NCI-H1694 (cell line): ENCODE data around the gene TEX52.
"Not testable (repeated sequence)": the region's sequence is repeated elsewhere in the genome, so short reads cannot be mapped to it uniquely, and the experiment has no call there.

ENCODE experiments used
- DNase-seq: peaks from one replicate; lab custom pipeline; 2025; lab: John Stamatoyannopoulos, UW

The TEX52 gene

GRCh38 chr12:2864198-2864597, 7.4 kb upstream of the TEX52 start:
- no peak for DNase-seq

GRCh38 chr12:2863402-2863801, 6.6 kb upstream of the TEX52 start:
- DNase-seq: not testable (repeated sequence)

GRCh38 chr12:2862876-2863275, 6.0 kb upstream of the TEX52 start:
- no peak for DNase-seq

- DNase-seq: no peak
These were observed 3.3 kb upstream of the TEX52 start for GRCh38 chr12:2860170-2860569.

- DNase-seq: no peak
These were observed 2.1 kb upstream of the TEX52 start for GRCh38 chr12:2858944-2859421.

GRCh38 chr12:2858334-2858733, 1.5 kb upstream of the TEX52 start:
- DNase-seq: no peak

- DNase-seq: no peak
These were observed 737 bp upstream of the TEX52 start for GRCh38 chr12:2857576-2857975.

- no peak for DNase-seq
These were observed 788 bp downstream of the TEX52 start for GRCh38 chr12:2856051-2856450.

DNA sequence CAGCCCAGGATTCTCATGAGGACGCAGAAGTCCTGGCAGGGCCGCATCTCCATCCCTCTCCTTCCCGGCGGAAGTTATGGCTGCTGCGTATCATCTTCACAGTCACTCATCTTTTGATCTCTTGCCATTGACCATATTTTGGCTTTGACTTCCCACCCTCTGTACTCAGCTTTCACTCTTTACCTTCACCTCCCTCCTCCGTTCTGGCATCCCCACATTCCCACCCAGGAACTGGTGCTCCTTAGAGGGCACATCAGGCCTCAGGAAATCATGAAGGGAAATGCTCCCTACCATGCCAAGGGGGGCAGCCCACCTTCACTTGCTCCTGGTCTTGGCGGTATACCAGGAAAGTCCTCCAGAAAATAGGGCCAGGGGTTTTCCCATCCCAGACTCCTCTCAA, 1.3 kb downstream of the TEX52 start:
- no peak for DNase-seq

DNA sequence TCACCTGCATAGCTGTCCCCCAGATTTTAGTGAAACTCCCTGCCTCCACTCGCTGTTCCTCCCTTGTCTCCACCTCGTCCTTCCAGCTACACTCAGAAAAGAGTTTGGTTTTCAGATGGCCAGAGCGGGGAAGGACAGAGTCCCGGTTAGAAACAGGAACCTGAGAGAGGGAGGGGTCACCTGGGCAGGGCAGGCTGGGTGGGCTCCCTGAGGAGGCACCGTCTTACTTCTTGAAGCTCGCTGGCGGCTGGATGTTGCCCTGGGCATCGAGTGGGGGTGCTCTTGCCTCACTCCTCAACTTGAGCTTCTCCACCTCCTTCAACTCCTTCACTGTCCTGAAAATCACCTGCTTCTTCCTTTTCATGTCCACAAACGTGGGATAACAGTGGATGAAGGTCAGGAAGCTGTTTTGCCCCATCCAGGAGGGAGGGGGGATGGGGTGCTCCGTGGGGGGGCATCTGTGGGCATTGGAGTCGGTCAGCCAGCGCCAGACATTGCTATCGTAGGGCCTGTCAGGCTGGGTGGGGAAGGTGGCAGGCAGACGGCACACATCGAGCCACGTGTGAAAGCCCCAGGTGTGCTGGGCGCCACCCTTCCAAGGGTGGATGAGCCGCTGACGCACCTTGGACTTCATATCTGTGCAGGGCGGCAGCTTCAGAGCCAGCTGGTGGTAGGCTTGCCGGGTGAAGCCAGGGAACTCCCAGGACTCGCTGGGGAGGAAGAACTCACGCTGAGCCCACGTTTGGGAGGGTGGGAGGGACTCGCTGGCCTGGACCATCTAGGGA, 2.0 kb downstream of the TEX52 start:
- DNase-seq: no peak

DNA sequence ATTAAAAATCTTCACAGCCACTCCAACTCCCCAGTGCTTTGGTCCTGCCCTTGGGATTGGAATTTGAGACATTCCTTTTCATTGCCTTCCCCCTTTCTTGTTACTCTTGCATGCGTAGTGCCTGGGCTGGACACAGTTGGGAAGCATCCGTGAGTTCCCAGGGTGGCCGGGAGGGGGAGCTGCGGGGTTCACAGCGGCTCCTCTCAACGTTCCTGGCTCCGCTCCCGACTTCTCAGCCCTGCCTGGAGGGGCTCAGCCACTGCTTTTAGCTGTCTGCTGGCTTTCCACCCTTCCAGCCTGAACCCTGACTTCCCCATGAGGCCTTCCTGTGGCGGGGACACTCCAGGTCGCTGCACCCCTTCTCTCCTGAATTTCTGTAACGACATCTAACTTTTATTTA, 3.2 kb downstream of the TEX52 start:
- DNase-seq: peak; percentile 88

GRCh38 chr12:2851931-2852330, 4.9 kb downstream of the TEX52 start:
- DNase-seq: no peak

GRCh38 chr12:2845280-2845679, 11.6 kb downstream of the TEX52 start:
- DNase-seq: no peak

DNA sequence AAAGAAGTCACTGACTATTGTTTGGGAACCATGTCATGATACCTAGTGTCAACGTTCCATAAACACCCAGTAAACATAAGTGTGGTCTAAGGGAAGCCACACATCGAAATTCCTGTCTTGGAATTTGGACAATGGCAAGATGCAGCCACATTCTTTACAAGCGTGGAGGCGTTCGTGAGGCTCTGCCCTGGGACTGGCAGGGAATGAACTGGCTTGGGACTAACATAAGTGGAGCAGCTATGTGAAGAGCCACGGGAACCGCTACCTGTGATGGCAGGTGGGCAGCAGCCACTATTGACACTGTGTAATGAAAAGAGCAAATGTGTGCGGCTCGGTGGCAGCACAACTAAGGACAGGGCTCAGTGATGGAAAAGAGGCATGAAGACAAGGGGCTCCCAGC, 12.1 kb downstream of the TEX52 start:
- DNase-seq: no peak

DNA sequence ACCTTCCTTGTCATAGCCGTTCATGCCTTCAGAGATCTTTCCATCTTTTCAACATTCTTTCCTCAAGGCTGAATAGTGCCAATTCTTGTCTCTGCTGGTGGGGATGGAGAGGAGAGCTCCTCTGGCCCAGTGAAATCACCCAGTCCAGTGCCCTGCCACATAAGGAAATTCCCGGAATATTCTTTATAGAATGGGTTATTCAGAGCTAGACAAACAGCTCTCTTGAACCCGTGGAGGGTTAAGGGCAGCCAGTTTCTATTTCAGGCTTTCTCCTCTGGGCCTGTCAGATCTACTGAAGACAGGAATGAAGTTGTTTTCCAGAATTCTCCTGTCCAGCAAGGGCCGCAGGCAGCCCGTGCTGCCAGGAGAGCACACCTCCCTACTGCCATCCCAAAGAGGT, 13.9 kb downstream of the TEX52 start:
- no peak for DNase-seq

GRCh38 chr12:2841056-2841650, 15.7 kb downstream of the TEX52 start:
- DNase-seq: peak; percentile 70

DNA sequence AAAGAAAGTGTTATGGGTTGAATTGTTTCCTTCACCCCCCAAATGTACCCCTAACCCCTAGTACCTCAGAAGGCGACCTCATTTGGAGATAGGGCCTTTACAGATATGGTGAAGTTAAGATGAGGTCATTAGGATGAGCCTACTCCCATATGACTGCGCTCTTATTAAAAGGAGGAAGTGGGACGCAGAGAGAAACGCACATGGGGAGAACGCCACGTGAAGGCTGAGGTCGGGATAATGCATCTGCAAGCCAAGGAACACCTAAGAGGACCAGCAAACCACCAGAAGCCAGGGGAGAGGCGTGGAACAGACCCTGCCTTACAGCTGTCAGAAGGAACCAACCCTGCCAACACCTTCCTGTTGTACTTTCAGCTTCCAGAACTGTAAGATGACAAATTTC, 20.3 kb downstream of the TEX52 start:
- no peak for DNase-seq

GRCh38 chr12:2835691-2836403, 21.0 kb downstream of the TEX52 start:
- DNase-seq: no peak

GRCh38 chr12:2834581-2835491, 22.0 kb downstream of the TEX52 start, which contains the start of gene NRIP2:
NRIP2 (minus strand) TSS chr12:2835035; CDS start chr12:2834983, 52 bp downstream.
- peak; percentile 70 for DNase-seq

- no peak for DNase-seq
These were observed 23.0 kb downstream of the TEX52 start for GRCh38 chr12:2833810-2834209.

DNA sequence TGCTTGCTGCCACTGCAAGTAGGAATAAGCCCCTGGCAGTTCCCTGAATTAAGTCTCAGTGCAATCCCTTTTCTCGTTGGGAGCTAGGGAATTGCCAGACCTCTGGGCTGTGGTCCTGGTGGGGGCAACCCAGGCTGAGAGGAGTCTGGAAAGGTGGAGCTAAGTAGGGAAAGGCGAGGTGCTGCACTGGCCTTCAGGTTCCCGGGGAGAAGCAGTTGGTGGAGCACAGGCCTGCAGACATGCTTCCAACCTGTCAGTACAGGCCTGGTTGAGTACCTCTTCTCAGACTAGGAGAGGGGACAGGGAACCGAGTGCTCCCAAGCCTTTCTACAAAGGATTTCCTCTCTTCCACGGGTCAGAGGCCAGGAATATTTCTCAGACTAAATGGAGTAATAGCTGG, 23.5 kb downstream of the TEX52 start:
- no peak for DNase-seq
